SK-N-SH (cell line): ENCODE data around the gene C2orf92. TPM values are rescaled to one million over a fixed set of nuclear protein-coding genes. Genes with fewer than 3 reads are reported as not detected.

Experiments used
- CTCF ChIA-PET: fragments of 300-600, 350-600 bp; formaldehyde crosslinking; extraction: SDS; loops from one replicate; lab custom pipeline; 2021; lab: Yijun Ruan, JAX
- POLR2A ChIA-PET: fragments of 350-600 bp; sonication (Branson Sonifier 250); formaldehyde crosslinking; extraction: SDS; loops from one replicate; lab custom pipeline; 2020; ENCODE audit warnings: antibody characterized with exemption, inconsistent platforms; lab: Yijun Ruan, JAX
- DNase-seq: peaks from one replicate; pipeline ENCODE4 v3.0.0; 2012
- H2AFZ ChIP-seq: fragments of 200-600 bp; sonication (generic); 2 replicates; pipeline ENCODE4 v1.8.1; 2016; ENCODE audit warnings: antibody characterized with exemption, mild to moderate bottlenecking, low read depth
- H3F3A ChIP-seq: fragments of 200-600 bp; sonication (generic); replicated peaks from 2 replicates; pipeline ENCODE3; 2016; ENCODE audit warnings: antibody characterized with exemption, mild to moderate bottlenecking; ENCODE audit not compliant: insufficient read depth
- H3K27ac ChIP-seq, 2 experiments: fragments of 200-500 bp in 1 of 2; fragments of 200-600 bp in 1 of 2; sonication (Bioruptor generic) in 1 of 2; sonication (generic), shearing (Covaris generic) in 1 of 2; 2 replicates each; pipeline versions ENCODE4 v1.5.1 to v1.6.1; 2014 to 2016; ENCODE audit warnings: low read depth in 2 of 2, inconsistent platforms in 1 of 2, low read length in 1 of 2, mild to moderate bottlenecking in 1 of 2, mixed read lengths in 1 of 2
- H3K27me3 ChIP-seq: fragments of 200-600 bp; sonication (generic), shearing (Covaris generic); 2 replicates; pipeline ENCODE4 v1.6.1; 2016; ENCODE audit warnings: mixed run types; ENCODE audit not compliant: insufficient read depth
- H3K36me3 ChIP-seq, 2 experiments: fragments of 200-500 bp in 1 of 2; fragments of 200-600 bp in 1 of 2; sonication (Bioruptor generic) in 1 of 2; sonication (generic) in 1 of 2; replicated peaks in 1 of 2; 2 replicates each; pipeline versions ENCODE3 to v1.5.1; 2014 to 2016; ENCODE audit warnings: low read length in 1 of 2, mild to moderate bottlenecking in 1 of 2; ENCODE audit not compliant: insufficient read depth in 2 of 2, control insufficient read depth in 1 of 2
- H3K4me1 ChIP-seq, 2 experiments: fragments of 200-500 bp in 1 of 2; fragments of 200-600 bp in 1 of 2; sonication (Bioruptor generic) in 1 of 2; sonication (generic), shearing (Covaris generic) in 1 of 2; 2 replicates each; pipeline versions ENCODE4 v1.5.1 to v1.6.1; 2014 to 2016; ENCODE audit warnings: low read depth in 1 of 2, low read length in 1 of 2, mixed run types in 1 of 2; ENCODE audit not compliant: insufficient read depth in 2 of 2, control insufficient read depth in 1 of 2
- H3K4me2 ChIP-seq: fragments of 200-600 bp; sonication (generic), shearing (Covaris generic); 2 replicates; pipeline ENCODE4 v1.6.1; 2017; ENCODE audit warnings: mixed run types
- H3K4me3 ChIP-seq, 2 experiments: fragments of 200-500 bp in 1 of 2; fragments of 200-600 bp in 1 of 2; sonication (Bioruptor generic) in 1 of 2; sonication (generic), shearing (Covaris generic) in 1 of 2; 2 replicates each; pipeline versions ENCODE4 v1.5.1 to v1.8.1; 2014 to 2016; ENCODE audit warnings: low read depth in 2 of 2, inconsistent platforms in 1 of 2, low read length in 1 of 2, mild to moderate bottlenecking in 1 of 2, mixed read lengths in 1 of 2, moderate library complexity in 1 of 2
- H3K79me2 ChIP-seq: fragments of 200-600 bp; sonication (generic); 2 replicates; pipeline ENCODE4 v1.8.1; 2017; ENCODE audit warnings: mild to moderate bottlenecking; ENCODE audit not compliant: insufficient read depth
- H3K9ac ChIP-seq: fragments of 200-600 bp; sonication (generic); 2 replicates; pipeline ENCODE4 v1.6.1; 2017; ENCODE audit warnings: mixed run types
- H3K9me2 ChIP-seq: fragments of 200-600 bp; sonication (generic); 2 replicates; pipeline ENCODE4 v1.6.1; 2017; ENCODE audit warnings: mixed run types
- H3K9me3 ChIP-seq: fragments of 200-600 bp; sonication (generic); 2 replicates; pipeline ENCODE4 v1.6.1; 2017; ENCODE audit warnings: mixed run types, mild to moderate bottlenecking, moderate library complexity
- H4K20me1 ChIP-seq: fragments of 200-600 bp; sonication (generic); 2 replicates; pipeline ENCODE4 v1.6.1; 2017; ENCODE audit warnings: mild to moderate bottlenecking, mixed run types; ENCODE audit not compliant: insufficient read depth
- CHD2 ChIP-seq: fragments of 150-350 bp; IDR thresholded peaks from 2 replicates; pipeline ENCODE4 v1.6.1; 2018; ENCODE audit warnings: low read length; ENCODE audit not compliant: partially characterized antibody
- EP300 ChIP-seq, 2 experiments: IDR thresholded peaks; 2 replicates each; pipeline versions ENCODE4 v1.4.0 to v1.6.1; 2012; ENCODE audit warnings: borderline replicate concordance in 1 of 2, low read depth in 1 of 2, low read length in 1 of 2
- FOXJ3 ChIP-seq: sonication (generic); formaldehyde crosslinking; IDR thresholded peaks from 2 replicates; pipeline ENCODE4 v1.5.1; 2020; ENCODE audit warnings: mild to moderate bottlenecking, missing genetic modification reagents
- GABPA ChIP-seq: IDR thresholded peaks from 2 replicates; pipeline ENCODE4 v1.4.0; 2012; ENCODE audit warnings: low read depth, mild to moderate bottlenecking
- JUND ChIP-seq: IDR thresholded peaks from 2 replicates; pipeline ENCODE4 v1.4.0; 2012
- MEF2A ChIP-seq: IDR thresholded peaks from 2 replicates; pipeline ENCODE4 v1.4.0; 2012; ENCODE audit warnings: low read depth, borderline replicate concordance
- RAD21 ChIP-seq: IDR thresholded peaks from 2 replicates; pipeline ENCODE4 v1.6.1; 2012; ENCODE audit warnings: mild to moderate bottlenecking, low read length
- RCOR1 ChIP-seq: fragments of 150-350 bp; IDR thresholded peaks from 2 replicates; pipeline ENCODE4 v1.6.1; 2017; ENCODE audit warnings: antibody characterized with exemption, low read length
- SIN3A ChIP-seq: IDR thresholded peaks from 2 replicates; pipeline ENCODE4 v1.6.1; 2012; ENCODE audit warnings: low read depth, mild to moderate bottlenecking, low read length, moderate library complexity, borderline replicate concordance
- SMC3 ChIP-seq: IDR thresholded peaks from 2 replicates; pipeline ENCODE4 v1.6.1; 2012; ENCODE audit warnings: low read depth, low read length, improper control_type of control experiment
- TAF1 ChIP-seq: IDR thresholded peaks from 2 replicates; pipeline ENCODE4 v1.6.1; 2012; ENCODE audit warnings: low read depth, mild to moderate bottlenecking, low read length, moderate library complexity, borderline replicate concordance
- TCF12 ChIP-seq: IDR thresholded peaks from 2 replicates; pipeline ENCODE4 v1.4.0; 2012
- USF2 ChIP-seq: fragments of 150-350 bp; IDR thresholded peaks from 2 replicates; pipeline ENCODE4 v1.6.1; 2017; ENCODE audit warnings: antibody characterized with exemption, low read length, low read depth, borderline replicate concordance
- ZBTB33 ChIP-seq: IDR thresholded peaks from 2 replicates; pipeline ENCODE4 v1.4.0; 2012; ENCODE audit warnings: low read depth, borderline replicate concordance
- WGBS: methylation state at CpG from one replicate; pipeline ENCODE4 v1.1.6; 2017; ENCODE audit warnings: low lambda C conversion rate; 5-methylcytosine and 5-hydroxymethylcytosine counted together
- polyA plus RNA-seq, 3 experiments: library from polyadenylated mRNA; depleted of rRNA; stranded (reverse); fragments of >200 nt; gene quantifications; 2 replicates each; pipeline ENCODE4 v1.2.3, GENCODE V29; 2012

Gene C2orf92
- polyA plus RNA-seq, 1 of the 3 experiments (the other 2 are of a cell fraction) = 3.1 TPM

- CTCF ChIA-PET = interaction anchor here (0.7 to 8.6 kb wide), 5 partner anchors 10 to 48 kb away, joined by 3 to 88 read pairs (median 6); partner anchors contain the start of gene COX5B
- Histone ChIP-seq H3K9ac (peak overlapping the region; percentile 88; the same call in 1 of the 2 replicates), H3K27me3 (no peaks in the 10 kb centered on the region), H3F3A (peaks cover 15% of the 10 kb centered on the region), H3K27ac (peak overlapping the region in 1 of 2 experiments; percentile 90; a peak in 1 of 4 replicates), H3K9me2 (no peaks in the 10 kb centered on the region), H3K4me1 (peaks cover 15% of the 10 kb centered on the region in 2 experiments; a peak in 3 of 4 replicates), H3K4me2 (peak overlapping the region; percentile 97), H3K4me3 (peak overlapping the region in 1 of 2 experiments; percentile 71; a peak in 2 of 4 replicates), H3K79me2 (peaks cover 31% of the 10 kb centered on the region), H3K36me3 (peaks cover 5 to 28% of the 10 kb centered on the region in 2 experiments)
- WGBS = 98% methylated on average over 6 of the region's 6 CpGs
- POLR2A ChIA-PET = interaction anchor here (1.8 to 2.6 kb wide), 2 partner anchors 10 to 16 kb away, joined by 7 to 8 read pairs; partner anchors contain the start of gene COX5B
- no peak for DNase-seq
- no peak for TF ChIP-seq TAF1
- no peak for TF ChIP-seq JUND
- TF ChIP-seq ZBTB33 = no peak
- TF ChIP-seq USF2 = no peak
- no peak for TF ChIP-seq RCOR1
- no peak for TF ChIP-seq FOXJ3 (CRISPR knock-in tag)
- TF ChIP-seq, all 33 proteins: peak for 0
- H3K9me3 ChIP-seq = no peaks in the 10 kb centered on the region
- H2AFZ ChIP-seq = no peak overlapping the region
- H4K20me1 ChIP-seq = 0 out of 2 replicates have a peak, but pooled peaks cover 7% of the 10 kb centered on the region
Observed at GRCh38 chr2:97661927-97662326, 7.6 kb upstream of the C2orf92 start.

- Histone ChIP-seq H3K36me3 (peaks cover 3 to 24% of the 10 kb centered on the region in 2 experiments), H3K4me1 (peaks cover 15% of the 10 kb centered on the region in 2 experiments; a peak in 3 of 4 replicates), H3K9me2 (no peaks in the 10 kb centered on the region), H3K79me2 (peaks cover 31% of the 10 kb centered on the region), H3K4me3 (peak overlapping the region; percentile 71 to 81), H3K27ac (peak overlapping the region; percentile 90 to 91), H2AFZ (no peak overlapping the region), H3F3A (peaks cover 15% of the 10 kb centered on the region), H3K9me3 (no peaks in the 10 kb centered on the region), H3K4me2 (peak overlapping the region; percentile 97), H3K27me3 (no peaks in the 10 kb centered on the region), H3K9ac (peak overlapping the region; percentile 88; the same call in 1 of the 2 replicates), H4K20me1 (0 out of 2 replicates have a peak, but pooled peaks cover 7% of the 10 kb centered on the region)
- DNase-seq = no peak
- WGBS = 57% methylated on average over 12 of the region's 12 CpGs
- CTCF ChIA-PET = interaction anchor here (0.7 to 8.6 kb wide), 7 partner anchors 11 to 72 kb away, joined by 3 to 88 read pairs (median 6); partner anchors contain the start of genes ANKRD36B and COX5B
- POLR2A ChIA-PET = interaction anchor here (1.8 to 2.6 kb wide), 2 partner anchors 10 to 17 kb away, joined by 7 to 8 read pairs; partner anchors contain the start of gene COX5B
- TF ChIP-seq USF2 = no peak
- TF ChIP-seq TAF1 = no peak
- no peak for TF ChIP-seq FOXJ3 (CRISPR knock-in tag)
- no peak for TF ChIP-seq TCF12
- no peak for TF ChIP-seq GABPA
- TF ChIP-seq SMC3 = no peak
- TF ChIP-seq MEF2A = no peak
- TF ChIP-seq SIN3A = no peak
- TF ChIP-seq CHD2 = no peak
- no peak for TF ChIP-seq JUND
- TF ChIP-seq RCOR1 = no peak
- TF ChIP-seq ZBTB33 = no peak
- TF ChIP-seq EP300 (IDR thresholded peaks at IDR 0.05; ENCODE audit: borderline replicate concordance in 1 of 2, low read depth in 1 of 2, low read length in 1 of 2) = no peak
- no peak for TF ChIP-seq RAD21
Observed at GRCh38 chr2:97662386-97662894, 7.1 kb upstream of the C2orf92 start.
